ENCODE results near the gene AFAP1.

DNA sequence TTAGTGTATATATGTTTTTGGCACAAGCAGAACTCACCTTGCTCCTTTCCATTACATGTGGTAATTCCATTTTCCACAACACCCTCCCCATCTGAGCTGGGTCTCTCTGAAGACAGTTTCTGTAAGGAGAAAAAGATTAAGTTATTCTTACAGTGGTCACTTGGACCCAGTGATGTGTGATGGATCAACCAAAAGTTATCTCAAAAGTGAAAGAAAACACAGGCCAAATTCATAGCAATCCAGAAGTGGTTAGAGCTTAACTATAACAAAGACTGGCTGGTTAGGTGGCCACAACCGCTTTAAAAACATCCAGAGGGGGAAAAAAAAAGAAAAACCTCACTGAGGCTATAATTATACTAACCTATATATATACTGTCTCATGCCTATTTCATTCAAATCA lies 123.7 kb downstream of the AFAP1 start:
- TF ChIP-seq BHLHE40 (IDR thresholded peaks at IDR 0.05; ENCODE audit: borderline replicate concordance) (no peak), FOXM1 (IDR thresholded peaks at IDR 0.05; ENCODE audit: borderline replicate concordance) (no peak), L3MBTL2 (conservative IDR thresholded peaks at IDR 0.05) (no peak), CTBP1 (IDR thresholded peaks at IDR 0.05; ENCODE audit: borderline replicate concordance) (no peak), ZNF384 (IDR thresholded peaks at IDR 0.05) (no peak), HDGF (IDR thresholded peaks at IDR 0.05; ENCODE audit: borderline replicate concordance) (no peak), SP1 (IDR thresholded peaks at IDR 0.05) (no peak), LEF1 (IDR thresholded peaks at IDR 0.05; ENCODE audit: borderline replicate concordance) (no peak), NFRKB (IDR thresholded peaks at IDR 0.05) (no peak), TARDBP (IDR thresholded peaks at IDR 0.05) (no peak), SUZ12 (IDR thresholded peaks at IDR 0.05) (no peak)
- TF ChIP-seq, protein P1, sequence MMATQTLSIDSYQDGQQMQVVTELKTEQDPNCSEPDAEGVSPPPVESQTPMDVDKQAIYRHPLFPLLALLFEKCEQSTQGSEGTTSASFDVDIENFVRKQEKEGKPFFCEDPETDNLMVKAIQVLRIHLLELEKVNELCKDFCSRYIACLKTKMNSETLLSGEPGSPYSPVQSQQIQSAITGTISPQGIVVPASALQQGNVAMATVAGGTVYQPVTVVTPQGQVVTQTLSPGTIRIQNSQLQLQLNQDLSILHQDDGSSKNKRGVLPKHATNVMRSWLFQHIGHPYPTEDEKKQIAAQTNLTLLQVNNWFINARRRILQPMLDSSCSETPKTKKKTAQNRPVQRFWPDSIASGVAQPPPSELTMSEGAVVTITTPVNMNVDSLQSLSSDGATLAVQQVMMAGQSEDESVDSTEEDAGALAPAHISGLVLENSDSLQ (IDR thresholded peaks at IDR 0.05), result no peak
